ENCODE data around the gene GRID2.
A peak's percentile ranks its signal among the peaks of the same experiment; 100 is the strongest.

GRCh38 chr4:93788712-93789111, 1484.9 kb downstream of the GRID2 start:
- TF ChIP-seq POLR2A (IDR thresholded peaks at IDR 0.05), result no peak
- TF ChIP-seq, protein P1, sequence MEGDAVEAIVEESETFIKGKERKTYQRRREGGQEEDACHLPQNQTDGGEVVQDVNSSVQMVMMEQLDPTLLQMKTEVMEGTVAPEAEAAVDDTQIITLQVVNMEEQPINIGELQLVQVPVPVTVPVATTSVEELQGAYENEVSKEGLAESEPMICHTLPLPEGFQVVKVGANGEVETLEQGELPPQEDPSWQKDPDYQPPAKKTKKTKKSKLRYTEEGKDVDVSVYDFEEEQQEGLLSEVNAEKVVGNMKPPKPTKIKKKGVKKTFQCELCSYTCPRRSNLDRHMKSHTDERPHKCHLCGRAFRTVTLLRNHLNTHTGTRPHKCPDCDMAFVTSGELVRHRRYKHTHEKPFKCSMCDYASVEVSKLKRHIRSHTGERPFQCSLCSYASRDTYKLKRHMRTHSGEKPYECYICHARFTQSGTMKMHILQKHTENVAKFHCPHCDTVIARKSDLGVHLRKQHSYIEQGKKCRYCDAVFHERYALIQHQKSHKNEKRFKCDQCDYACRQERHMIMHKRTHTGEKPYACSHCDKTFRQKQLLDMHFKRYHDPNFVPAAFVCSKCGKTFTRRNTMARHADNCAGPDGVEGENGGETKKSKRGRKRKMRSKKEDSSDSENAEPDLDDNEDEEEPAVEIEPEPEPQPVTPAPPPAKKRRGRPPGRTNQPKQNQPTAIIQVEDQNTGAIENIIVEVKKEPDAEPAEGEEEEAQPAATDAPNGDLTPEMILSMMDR (IDR thresholded peaks at IDR 0.05), result peak in 1 of 7 experiments; percentile 10

All from stomach (tissue), 4 donors.